Activated CD4-positive, alpha-beta T cell treated with anti-CD3 and anti-CD28 coated beads for 24 hours (primary cell): ENCODE results near the gene APOL2.
A peak's percentile ranks its signal among the peaks of the same experiment; 100 is the strongest.
"Not testable (repeated sequence)": the region's sequence is repeated elsewhere in the genome, so short reads cannot be mapped to it uniquely, and the experiment has no call there.

Experiments used
- DNase-seq, 2 donors: peaks; one replicate each; pipeline ENCODE4 v3.0.0-alpha.2; 2020; ENCODE audit warnings: low read depth in 2 of 2

Gene APOL2

DNA sequence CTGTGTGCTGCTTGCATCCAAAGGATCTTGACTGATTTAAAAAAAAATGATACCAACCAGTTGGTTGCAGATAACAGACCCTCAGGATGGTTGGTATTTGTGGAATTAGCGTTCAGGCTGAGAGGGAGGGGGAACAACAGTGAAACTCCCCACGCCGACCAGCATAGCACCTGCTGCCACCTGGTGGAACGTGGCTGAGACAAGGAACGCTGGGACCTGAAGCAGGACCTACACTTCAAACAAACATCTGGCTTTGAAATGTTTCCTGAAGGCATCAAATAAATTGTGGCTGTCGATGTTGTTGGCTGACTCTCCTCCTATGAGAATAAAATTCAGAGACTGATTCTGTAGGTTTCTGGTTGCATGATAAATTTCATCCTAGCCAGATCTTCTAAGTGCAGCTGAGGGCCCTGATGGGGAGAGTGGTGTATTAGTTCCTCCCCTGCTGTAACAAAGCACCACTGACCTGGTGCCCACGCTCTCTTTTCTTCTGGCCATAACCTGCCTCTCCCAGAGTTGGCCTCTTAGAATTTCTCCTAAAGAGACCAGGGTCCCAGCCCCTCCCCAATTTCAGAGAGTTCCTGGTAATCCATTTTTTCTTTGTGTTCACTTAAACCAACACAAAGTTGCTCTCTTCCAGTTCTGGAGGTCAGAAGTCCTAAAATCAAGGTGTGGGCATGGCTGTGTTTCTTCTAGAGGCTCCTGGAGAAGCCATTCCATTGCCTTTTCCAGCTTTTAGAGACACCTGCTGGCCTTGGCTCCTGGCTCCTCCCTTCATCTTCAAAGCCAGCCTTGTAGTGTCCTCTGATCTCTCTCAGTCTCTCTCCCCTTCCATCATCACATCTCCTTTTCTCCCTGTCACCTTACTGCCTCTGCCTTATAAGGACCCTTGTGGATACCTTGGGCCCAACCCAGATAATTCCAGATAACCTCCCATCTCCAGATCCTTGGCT is 17.3 kb downstream of the APOL2 start:
- DNase-seq: peak; percentile 32 to 36

DNA sequence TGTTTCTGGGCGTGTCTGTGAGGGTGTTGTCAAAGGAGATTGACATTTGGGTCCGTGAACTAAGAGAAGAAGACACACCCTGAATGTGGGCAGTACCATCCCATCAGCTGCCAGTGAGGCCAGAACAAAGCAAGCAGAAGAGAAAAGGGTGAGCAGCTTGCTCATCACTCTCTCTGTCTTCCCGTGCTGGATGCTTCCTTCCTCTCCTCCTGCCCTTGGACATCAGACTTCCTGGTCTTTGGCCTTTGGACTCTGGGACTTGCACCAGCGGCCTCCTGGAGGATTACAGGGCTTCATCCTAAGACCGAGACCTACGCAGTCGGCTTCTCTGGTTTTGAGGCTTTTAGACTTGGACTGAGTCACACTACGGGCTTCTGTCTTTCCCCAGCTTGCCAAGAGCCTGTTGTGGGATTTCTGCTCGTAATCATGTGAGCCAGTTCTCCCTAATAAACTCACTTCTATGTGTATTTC is 18.8 kb downstream of the APOL2 start:
- no peak for DNase-seq

GRCh38 chr22:36218648-36219193 is 20.6 kb downstream of the APOL2 start:
- DNase-seq: no peak

DNA sequence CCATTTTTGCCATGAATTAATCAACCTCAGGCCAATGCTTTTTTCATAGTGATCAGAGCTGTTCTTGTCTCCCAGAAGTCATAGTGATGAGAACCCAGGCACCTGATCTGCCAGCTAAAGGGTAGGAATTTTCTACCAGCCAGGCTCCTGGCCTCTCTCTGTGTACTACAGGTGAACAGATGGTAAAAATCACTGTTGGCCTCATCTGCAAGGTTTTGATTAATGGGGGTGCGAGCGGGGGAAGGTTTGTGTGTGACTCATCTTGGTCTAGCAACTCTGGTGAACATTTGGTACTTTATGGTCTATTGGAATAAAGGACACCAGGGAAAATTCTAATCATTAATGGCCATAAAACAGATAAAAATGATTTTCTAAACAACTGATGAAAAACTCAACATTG is 23.3 kb downstream of the APOL2 start:
- no peak for DNase-seq

DNA sequence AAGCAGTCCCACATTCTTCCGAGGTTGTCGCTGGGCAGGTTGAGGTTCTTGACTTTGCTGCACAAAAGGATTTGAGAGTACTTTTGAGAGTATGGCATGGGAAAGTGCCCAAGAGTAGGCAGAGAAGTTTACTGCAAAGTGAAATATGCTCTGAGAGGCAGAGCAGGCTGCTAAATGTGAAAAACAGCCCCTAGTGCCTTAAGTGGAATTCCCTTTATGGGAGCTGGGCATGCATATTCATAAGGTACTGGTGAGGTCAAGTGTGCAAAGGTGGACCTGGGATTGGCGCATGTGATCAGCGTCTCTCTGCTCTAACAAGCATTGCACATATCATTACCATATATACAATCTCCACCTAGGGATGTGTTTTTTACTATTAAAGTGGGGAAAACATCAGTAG is 25.7 kb downstream of the APOL2 start:
- DNase-seq: no peak

GRCh38 chr22:36212901-36213300 is 26.4 kb downstream of the APOL2 start:
- DNase-seq: no peak

- no peak for DNase-seq
These were observed 28.0 kb downstream of the APOL2 start for GRCh38 chr22:36211237-36211861.

DNA sequence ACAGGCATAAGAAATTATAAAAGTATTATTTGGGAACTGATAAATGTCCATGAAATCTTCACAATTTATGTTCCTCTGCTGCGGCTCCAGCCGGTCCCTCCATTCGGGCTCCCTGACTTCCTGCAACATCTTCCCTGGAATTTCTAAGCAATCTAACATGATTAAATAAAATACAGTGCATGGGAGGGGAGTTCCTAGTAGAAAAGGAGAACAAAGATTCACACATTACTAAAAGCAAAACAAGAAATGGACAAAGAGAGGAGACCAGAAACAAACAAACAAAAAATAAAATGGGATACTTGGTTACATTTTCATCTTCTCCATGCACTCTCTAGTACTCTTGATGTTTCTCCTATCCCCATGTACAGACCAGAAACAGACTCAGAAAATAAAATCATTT is 29.1 kb downstream of the APOL2 start:
- no peak for DNase-seq

DNA sequence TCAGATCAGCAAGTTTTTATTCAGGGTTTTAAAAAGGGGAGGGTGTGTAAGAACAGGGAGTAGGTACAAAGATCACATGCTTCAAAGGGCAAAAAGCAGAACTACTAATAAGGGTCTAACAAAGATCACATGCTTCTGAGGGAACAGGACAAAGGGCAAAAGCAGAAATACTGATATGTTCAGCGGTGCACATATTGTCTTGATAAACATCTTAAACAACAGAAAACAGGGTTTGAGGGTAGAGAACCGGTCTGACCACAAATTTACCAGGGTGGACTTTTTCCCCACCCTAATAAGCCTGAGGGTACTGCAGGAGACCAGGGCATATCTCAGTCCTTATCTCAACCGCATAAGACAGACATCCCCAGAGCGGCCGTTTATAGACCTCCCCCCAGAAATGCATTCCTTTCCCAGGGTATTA is 29.8 kb downstream of the APOL2 start:
- DNase-seq: not testable (repeated sequence)

GRCh38 chr22:36208914-36209313 is 30.4 kb downstream of the APOL2 start:
- no peak for DNase-seq

- DNase-seq: no peak
These were observed 31.1 kb downstream of the APOL2 start for GRCh38 chr22:36208162-36208765.

DNA sequence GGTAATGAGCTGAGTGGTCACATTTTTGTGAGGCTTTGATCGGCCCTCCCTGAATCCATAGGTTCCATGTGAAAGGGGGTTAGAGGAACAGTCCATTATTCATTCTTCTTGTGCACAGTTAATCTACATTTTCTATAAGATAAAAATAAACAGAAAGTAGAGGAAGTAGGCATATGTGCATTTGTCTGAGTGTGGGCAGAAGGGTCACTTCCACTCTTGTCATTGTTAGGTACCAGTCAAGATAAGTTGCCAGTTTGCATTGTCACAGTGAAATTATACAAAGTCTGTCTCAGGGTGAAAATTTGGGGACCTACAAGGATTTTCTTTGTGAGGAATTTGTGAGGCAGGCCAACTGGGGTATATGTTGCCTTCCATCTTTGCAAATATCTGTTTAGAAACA is 33.1 kb downstream of the APOL2 start:
- DNase-seq: no peak

- DNase-seq: not testable (repeated sequence)
These were observed 33.8 kb downstream of the APOL2 start for GRCh38 chr22:36205573-36205972.

GRCh38 chr22:36204632-36205015 is 34.7 kb downstream of the APOL2 start:
- no peak for DNase-seq

DNA sequence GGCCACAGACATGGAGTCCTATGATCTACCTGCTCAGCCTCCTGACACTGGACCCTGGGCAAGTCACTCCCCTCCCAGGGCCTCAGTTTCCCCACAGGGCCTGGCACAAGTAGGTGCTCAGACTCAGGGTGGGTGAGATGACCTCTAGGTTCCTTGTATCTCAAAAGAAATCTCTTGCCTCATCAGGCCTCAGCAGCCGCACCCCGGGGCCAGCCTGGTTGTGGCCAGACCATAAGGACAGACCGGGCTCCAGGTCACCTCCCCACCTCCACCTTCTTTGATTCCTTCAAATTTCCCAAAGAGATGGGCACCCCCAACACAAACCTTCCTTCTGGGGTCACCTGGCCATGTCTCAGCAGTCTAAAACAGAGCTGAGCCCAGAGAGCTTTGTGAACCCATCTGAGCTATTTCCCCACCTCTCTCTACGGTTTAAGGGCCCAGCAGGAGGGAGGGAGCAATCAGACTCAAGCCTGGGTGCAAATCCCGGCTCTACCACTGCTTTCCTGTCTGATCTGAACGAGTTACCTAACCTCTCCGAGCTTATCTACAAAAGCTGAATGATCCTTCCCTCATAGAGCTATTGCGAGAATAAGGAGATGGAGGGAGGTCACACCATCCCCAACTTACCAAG is 35.2 kb downstream of the APOL2 start:
- no peak for DNase-seq

DNA sequence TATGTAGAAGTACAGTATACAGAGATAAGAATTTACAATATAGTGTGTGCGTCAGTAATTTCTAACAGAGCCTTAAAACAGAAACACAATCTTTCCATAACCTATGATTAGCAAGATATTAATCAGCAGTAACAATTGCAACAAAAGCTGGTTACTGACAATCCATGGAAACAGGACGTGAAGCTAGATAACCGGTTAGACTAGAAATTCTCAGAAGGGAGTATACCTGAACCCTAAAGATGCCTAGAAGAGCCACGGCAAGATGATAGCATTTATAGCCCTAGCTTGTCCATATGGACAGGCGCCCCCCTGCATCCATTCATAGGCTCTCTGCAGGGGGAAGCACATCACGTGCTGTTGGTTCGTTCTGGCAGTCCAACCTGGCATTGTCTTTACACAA is 35.9 kb downstream of the APOL2 start:
- DNase-seq: not testable (repeated sequence)

DNA sequence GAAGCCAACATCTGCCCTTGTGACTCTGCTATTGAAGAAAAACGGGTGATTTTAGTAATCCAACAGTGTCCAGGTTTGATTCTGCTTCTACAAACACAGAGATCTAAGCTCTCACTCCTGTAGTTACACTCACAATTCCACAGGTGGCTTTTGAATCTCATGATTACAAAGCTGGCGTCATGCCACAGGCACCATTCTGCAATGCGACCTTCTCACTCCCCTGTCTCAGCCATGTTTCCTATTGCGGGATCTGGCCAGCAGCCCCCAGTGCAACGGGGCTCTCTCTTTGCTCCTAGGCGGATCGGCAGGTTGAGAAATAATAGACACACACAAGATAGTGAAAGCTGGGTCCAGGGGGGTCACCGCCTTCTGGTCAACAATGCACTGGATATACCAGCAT is 36.4 kb downstream of the APOL2 start:
- not testable (repeated sequence) for DNase-seq

- no peak for DNase-seq
These were observed 37.6 kb downstream of the APOL2 start, which contains the start of gene APOL4 for GRCh38 chr22:36201630-36202319. Gene APOL4, minus strand, starts transcription at chr22:36201809. Its CDS starts 75 bp downstream, at chr22:36201734.

DNA sequence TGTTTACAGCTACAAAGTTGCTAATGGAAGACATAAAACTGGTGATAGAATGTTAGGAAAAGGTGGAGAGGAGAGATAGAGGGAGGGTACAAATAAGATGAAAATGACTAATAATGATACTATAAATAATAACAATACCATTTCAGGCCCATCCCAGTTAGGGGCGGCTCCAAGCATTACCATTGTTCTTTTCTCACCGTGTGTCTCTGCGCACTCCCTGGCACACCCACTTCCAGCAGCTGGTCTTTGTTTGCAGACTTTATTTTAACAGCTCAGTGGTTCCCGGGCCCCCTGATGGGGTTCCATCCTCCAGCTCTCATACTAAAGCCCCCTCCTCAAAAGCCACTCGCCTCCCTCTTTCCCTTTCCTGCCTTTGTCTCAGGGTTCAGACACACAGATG is 38.3 kb downstream of the APOL2 start:
- not testable (repeated sequence) for DNase-seq

DNA sequence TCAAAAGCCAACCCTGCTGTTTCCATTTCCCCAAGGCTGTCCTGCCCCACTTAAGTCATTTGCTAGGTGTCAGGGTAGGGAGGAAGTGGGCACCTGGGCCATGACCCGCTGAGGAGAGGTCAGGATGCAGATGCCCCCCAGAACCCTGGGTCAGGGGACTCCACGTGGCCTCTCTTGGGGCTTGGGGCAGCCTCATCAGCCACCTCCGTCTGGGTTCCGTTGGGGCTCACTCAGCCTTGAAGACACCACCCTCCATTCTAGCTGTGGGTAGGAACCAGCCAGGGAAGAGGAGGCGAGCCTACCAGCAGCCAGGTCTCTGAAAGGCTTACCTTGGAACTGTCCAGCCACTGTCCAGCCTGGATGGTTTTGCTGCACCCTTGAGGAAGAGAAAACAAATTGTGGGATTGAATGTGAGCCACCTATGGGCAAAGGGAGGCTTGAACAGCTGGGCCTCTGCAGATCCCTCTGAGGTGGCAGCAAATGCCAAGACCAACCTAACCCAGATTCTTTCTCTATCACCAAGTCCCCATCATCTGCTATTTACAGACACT is 40.3 kb downstream of the APOL2 start:
- DNase-seq: no peak

GRCh38 chr22:36198536-36198935 is 40.8 kb downstream of the APOL2 start:
- no peak for DNase-seq
